Prostate gland (tissue), 2 donors: ENCODE results near the gene CPED1. TPM values are rescaled to one million over a fixed set of nuclear protein-coding genes. Genes with fewer than 3 reads are reported as not detected.
A peak's percentile ranks its signal among the peaks of the same experiment; 100 is the strongest.

Experiments used
- DNase-seq: peaks from one replicate; pipeline ENCODE4 v3.0.0-alpha.2; 2019; ENCODE audit warnings: low spot score
- H3K27ac ChIP-seq, 2 donors: fragments of 200-600 bp; sonication (generic); 2 replicates each; pipeline ENCODE4 v1.5.1; 2017 to 2019
- H3K27me3 ChIP-seq: fragments of 200-600 bp; sonication (generic); replicated peaks from 2 replicates; pipeline ENCODE4 v1.5.1; 2019; ENCODE audit not compliant: insufficient read depth
- H3K36me3 ChIP-seq, 2 donors: fragments of 200-600 bp; sonication (generic); 1 replicate in 1 of 2; 2 replicates in 1 of 2; pipeline versions ENCODE4 v1.5.1 to v1.8.1; 2017 to 2019
- H3K4me1 ChIP-seq: fragments of 200-600 bp; sonication (generic); replicated peaks from 2 replicates; pipeline ENCODE4 v1.5.1; 2019
- H3K4me3 ChIP-seq, 2 donors: fragments of 200-600 bp; sonication (generic); 2 replicates each; pipeline ENCODE4 v1.5.1; 2017 to 2019
- H3K9me3 ChIP-seq: fragments of 200-600 bp; sonication (generic); 2 replicates; pipeline ENCODE4 v1.5.1; 2017
- POLR2A ChIP-seq: fragments of 450-650 bp; IDR thresholded peaks from one replicate; pipeline ENCODE4 v1.6.1; 2016; ENCODE audit warnings: antibody characterized with exemption, mild to moderate bottlenecking
- POLR2AphosphoS5 ChIP-seq: sonication (generic); formaldehyde crosslinking; IDR thresholded peaks from one replicate; pipeline ENCODE4 v1.6.1; 2017; ENCODE audit warnings: antibody characterized with exemption
- WGBS: methylation state at CpG from one replicate; pipeline ENCODE4 v1.1.5; 2018; 5-methylcytosine and 5-hydroxymethylcytosine counted together
- intact Hi-C: fragments of 100-400 bp; cut with DNase I; formaldehyde crosslinking; loops from one replicate; pipeline ENCODE4 v1.14.2; 2022
- total RNA-seq, 2 donors: library from RNA; depleted of rRNA; stranded (reverse); fragments of >200 nt; gene quantifications; one replicate each; pipeline ENCODE4 v1.1.0, GENCODE V29; 2016
- TF ChIP-seq, protein P1 (sequence below), 4 experiments: fragments of 200-600 bp in 2 of 4; fragments of 450-650 bp in 2 of 4; sonication (generic) in 2 of 4; IDR thresholded peaks; 1 replicate in 3 of 4; 2 replicates in 1 of 4; pipeline ENCODE4 v1.5.1; 2016 to 2019; ENCODE audit warnings: antibody characterized with exemption in 4 of 4, mild to moderate bottlenecking in 2 of 4, moderate library complexity in 2 of 4

The CPED1 gene
- total RNA-seq, 2 donors from 2014 or later = 10.7 to 23.3 TPM

DNA sequence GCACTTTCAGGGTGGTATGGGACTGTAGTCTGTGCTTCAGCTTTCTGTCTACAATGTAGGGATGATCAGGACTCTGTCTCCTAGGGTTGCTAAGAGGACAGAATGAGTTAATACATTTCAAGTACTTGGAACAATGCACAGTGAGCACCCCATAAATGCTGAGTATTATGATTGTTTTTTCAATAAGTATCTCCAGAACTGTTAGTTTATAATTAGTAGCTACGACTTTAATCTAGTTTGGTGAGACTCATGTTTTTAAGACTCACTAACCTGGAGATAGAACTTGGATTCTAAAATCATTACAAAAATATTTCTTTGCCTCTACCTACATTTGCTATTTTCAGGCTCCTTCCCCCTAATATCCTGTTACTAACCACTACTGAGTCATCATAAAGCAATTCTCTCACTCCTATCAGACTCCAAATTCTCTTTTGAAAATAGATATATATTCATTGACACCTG lies 95.3 kb downstream of the CPED1 start:
- intact Hi-C loops = no loop called here

GRCh38 chr7:121084256-121084655 lies 95.7 kb downstream of the CPED1 start:
- TF ChIP-seq POLR2AphosphoS5 (no peak), POLR2A (no peak)
- TF ChIP-seq, protein P1, sequence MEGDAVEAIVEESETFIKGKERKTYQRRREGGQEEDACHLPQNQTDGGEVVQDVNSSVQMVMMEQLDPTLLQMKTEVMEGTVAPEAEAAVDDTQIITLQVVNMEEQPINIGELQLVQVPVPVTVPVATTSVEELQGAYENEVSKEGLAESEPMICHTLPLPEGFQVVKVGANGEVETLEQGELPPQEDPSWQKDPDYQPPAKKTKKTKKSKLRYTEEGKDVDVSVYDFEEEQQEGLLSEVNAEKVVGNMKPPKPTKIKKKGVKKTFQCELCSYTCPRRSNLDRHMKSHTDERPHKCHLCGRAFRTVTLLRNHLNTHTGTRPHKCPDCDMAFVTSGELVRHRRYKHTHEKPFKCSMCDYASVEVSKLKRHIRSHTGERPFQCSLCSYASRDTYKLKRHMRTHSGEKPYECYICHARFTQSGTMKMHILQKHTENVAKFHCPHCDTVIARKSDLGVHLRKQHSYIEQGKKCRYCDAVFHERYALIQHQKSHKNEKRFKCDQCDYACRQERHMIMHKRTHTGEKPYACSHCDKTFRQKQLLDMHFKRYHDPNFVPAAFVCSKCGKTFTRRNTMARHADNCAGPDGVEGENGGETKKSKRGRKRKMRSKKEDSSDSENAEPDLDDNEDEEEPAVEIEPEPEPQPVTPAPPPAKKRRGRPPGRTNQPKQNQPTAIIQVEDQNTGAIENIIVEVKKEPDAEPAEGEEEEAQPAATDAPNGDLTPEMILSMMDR (IDR thresholded peaks at IDR 0.05) = no peak
- intact Hi-C loops = no loop called here
- no peaks in the 10 kb centered on the region for H3K4me1 ChIP-seq
- no peaks in the 10 kb centered on the region for H3K9me3 ChIP-seq
- no peaks in the 10 kb centered on the region for H3K36me3 ChIP-seq
- WGBS = 20% methylated on average over 2 of the region's 2 CpGs
- no peak for DNase-seq
- no peak overlapping the region for H3K4me3 ChIP-seq
- no peak overlapping the region for H3K27ac ChIP-seq
- no peaks in the 10 kb centered on the region for H3K27me3 ChIP-seq

More for the DNA sequence above, 95.3 kb downstream of the CPED1 start:
- DNase-seq = no peak
- Histone ChIP-seq H3K36me3 (no peaks in the 10 kb centered on the region), H3K27ac (no peak overlapping the region), H3K9me3 (no peaks in the 10 kb centered on the region), H3K4me1 (no peaks in the 10 kb centered on the region), H3K27me3 (no peaks in the 10 kb centered on the region), H3K4me3 (no peak overlapping the region)
- whole genome bisulfite sequencing = 69% methylated on average over 1 of the region's 1 CpG
- TF ChIP-seq, protein P1 (IDR thresholded peaks at IDR 0.05) = no peak
- TF ChIP-seq POLR2A (no peak), POLR2AphosphoS5 (no peak)

- intact Hi-C loops = no loop called here
- Histone ChIP-seq H3K27me3 (no peaks in the 10 kb centered on the region), H3K27ac (no peak overlapping the region), H3K36me3 (no peaks in the 10 kb centered on the region), H3K4me3 (no peak overlapping the region), H3K4me1 (no peaks in the 10 kb centered on the region), H3K9me3 (no peaks in the 10 kb centered on the region)
- WGBS = 86% methylated on average over 5 of the region's 5 CpGs
- DNase-seq = no peak
- TF ChIP-seq POLR2AphosphoS5 = no peak
- TF ChIP-seq POLR2A = no peak
- TF ChIP-seq, protein P1 (IDR thresholded peaks at IDR 0.05) = no peak
These were observed 96.3 kb downstream of the CPED1 start for GRCh38 chr7:121084748-121085336.

GRCh38 chr7:121085922-121086321 lies 97.4 kb downstream of the CPED1 start:
- 49% methylated on average over 3 of the region's 3 CpGs for WGBS
- no peak for DNase-seq
- TF ChIP-seq POLR2A = no peak
- peak; percentile 33 for TF ChIP-seq POLR2AphosphoS5
- H3K4me3 ChIP-seq = no peak overlapping the region
- peak overlapping the region in 1 of 2 donors; percentile 3 for H3K27ac ChIP-seq
- no peaks in the 10 kb centered on the region for H3K27me3 ChIP-seq
- intact Hi-C loops = no loop called here
- no peaks in the 10 kb centered on the region for H3K4me1 ChIP-seq
- no peaks in the 10 kb centered on the region for H3K36me3 ChIP-seq
- no peaks in the 10 kb centered on the region for H3K9me3 ChIP-seq

GRCh38 chr7:121088870-121089269 lies 100.4 kb downstream of the CPED1 start:
- H3K4me3 ChIP-seq = no peak overlapping the region
- intact Hi-C loops = no loop called here
- H3K27ac ChIP-seq = no peak overlapping the region
- no peaks in the 10 kb centered on the region for H3K27me3 ChIP-seq
- TF ChIP-seq, protein P1 (IDR thresholded peaks at IDR 0.05) = no peak
- no peak for TF ChIP-seq POLR2AphosphoS5
- TF ChIP-seq POLR2A = no peak
- no peaks in the 10 kb centered on the region for H3K4me1 ChIP-seq
- H3K9me3 ChIP-seq = no peaks in the 10 kb centered on the region
- no peak for DNase-seq
- H3K36me3 ChIP-seq = no peaks in the 10 kb centered on the region
